Naive thymus-derived CD8-positive, alpha-beta T cell (primary cell): ENCODE measurements around the gene ADAMTS1. TPM values are rescaled to one million over a fixed set of nuclear protein-coding genes. Genes with fewer than 3 reads are reported as not detected.

Source experiments
- ATAC-seq, 2 donors: fragments of 150-1000 bp; cut with Tn5 transposase in 1 of 2; sonication (Bioruptor Pico), chemical (Tn5 transposase) in 1 of 2; 1 replicate in 1 of 2; 2 replicates in 1 of 2; pipeline ENCODE4 v1.10.0; 2021; ENCODE audit warnings: mild to moderate bottlenecking in 2 of 2, moderate library complexity in 2 of 2
- POLR2A ChIA-PET: fragments of 350-600 bp; sonication (Branson Sonifier 250); formaldehyde crosslinking; loops from one replicate; lab custom pipeline; 2021; ENCODE audit warnings: antibody characterized with exemption; lab: Charles Lee
- DNase-seq, 10 donors: peaks; one replicate each; pipeline versions ENCODE4 v3.0.0 to v3.0.0-alpha.2; 2020 to 2022
- H3K27ac Mint-ChIP-seq, 10 donors: one replicate each; pipeline ENCODE4 v1.8.0; 2020 to 2022; ENCODE audit warnings: mild to moderate bottlenecking in 10 of 10, mixed read lengths in 10 of 10, moderate library complexity in 4 of 10, inconsistent platforms in 1 of 10
- H3K27me3 Mint-ChIP-seq, 5 donors: one replicate each; pipeline ENCODE4 v1.8.0; 2021 to 2022; ENCODE audit warnings: mixed read lengths in 5 of 5
- H3K36me3 Mint-ChIP-seq, 3 donors: one replicate each; pipeline ENCODE4 v1.8.0; 2020 to 2022; ENCODE audit warnings: mixed read lengths in 3 of 3, mild to moderate bottlenecking in 2 of 3, inconsistent platforms in 1 of 3
- H3K4me1 Mint-ChIP-seq, 4 donors: one replicate each; pipeline ENCODE4 v1.8.0; 2021 to 2022; ENCODE audit warnings: mixed read lengths in 4 of 4
- H3K4me3 Mint-ChIP-seq, 10 donors: one replicate each; pipeline ENCODE4 v1.8.0; 2020 to 2022; ENCODE audit warnings: mild to moderate bottlenecking in 10 of 10, mixed read lengths in 10 of 10, moderate library complexity in 6 of 10, inconsistent platforms in 1 of 10
- H3K9me3 Mint-ChIP-seq, 9 donors: one replicate each; pipeline ENCODE4 v1.8.0; 2020 to 2022; ENCODE audit warnings: mixed read lengths in 9 of 9, mild to moderate bottlenecking in 3 of 9, inconsistent platforms in 1 of 9, moderate library complexity in 1 of 9
- polyA plus RNA-seq, 3 donors: library from polyadenylated mRNA; unstranded; fragments of 300-500 nt; fragmentation: Illumina TruSeq; gene quantifications; one replicate each; pipeline ENCODE4 v1.2.3, GENCODE V29; 2021
- total RNA-seq, 8 experiments: library from RNA in 2 of 8; stranded (reverse) in 2 of 8; gene quantifications; one replicate each; pipeline ENCODE4 v1.2.3 and lab custom pipeline; 2021 to 2026

Gene ADAMTS1
- total and polyA plus RNA-seq, 5 experiments from 2014 or later, result 0.09 to 0.45 (median 0.14) TPM; not detected in 2

DNA sequence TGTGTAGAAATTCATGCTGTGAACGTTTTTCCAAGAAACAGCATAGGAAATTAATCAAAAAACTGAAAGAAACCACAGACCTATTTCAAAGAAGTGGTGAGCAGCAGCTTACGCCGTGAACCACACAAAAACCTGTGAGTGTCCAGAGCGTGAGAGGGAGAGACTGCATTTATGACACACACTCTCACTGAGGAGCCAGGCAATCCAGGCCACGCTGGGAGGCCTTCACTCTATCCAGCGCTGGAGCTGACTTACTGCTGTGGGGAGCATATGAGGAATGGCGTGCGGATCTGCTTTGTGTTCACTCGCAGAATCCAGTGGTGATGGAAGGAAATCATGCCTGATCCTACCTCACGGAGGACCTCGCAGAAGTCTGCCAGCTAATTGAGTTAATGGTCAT, 12.7 kb downstream of the ADAMTS1 start:
- no peaks in the 10 kb centered on the region for H3K9me3 Mint-ChIP-seq
- no peaks in the 10 kb centered on the region for H3K36me3 Mint-ChIP-seq
- ATAC-seq (no peak), DNase-seq (no peak)
- no peak overlapping the region for H3K27ac Mint-ChIP-seq
- peaks cover 3 to 26% (median 13%) of the 10 kb centered on the region in 5 donors for H3K27me3 Mint-ChIP-seq
- H3K4me1 Mint-ChIP-seq, result peaks cover 0 to 11% (median 4%) of the 10 kb centered on the region in 4 donors
- H3K4me3 Mint-ChIP-seq, result no peak overlapping the region
- POLR2A ChIA-PET, result no interaction called here

DNA sequence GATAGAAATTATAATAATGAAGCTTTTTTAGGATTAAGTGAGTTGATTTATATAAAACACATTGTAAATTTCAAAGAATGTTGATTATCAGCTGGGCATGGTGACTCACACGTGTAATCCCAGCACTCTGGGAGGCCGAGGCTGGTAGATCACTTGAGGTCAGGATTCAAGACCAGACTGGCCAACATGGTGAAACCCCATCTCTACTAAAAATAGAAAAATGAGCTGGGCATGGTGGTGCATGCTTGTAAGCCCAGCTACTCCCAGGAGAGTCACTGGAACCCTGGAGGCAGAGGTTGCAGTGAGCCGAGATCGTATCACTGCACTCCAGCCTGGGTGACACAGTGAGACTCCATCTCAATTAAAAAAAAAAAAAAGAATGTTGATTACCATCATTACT, 18.4 kb downstream of the ADAMTS1 start:
- ATAC-seq (no peak), DNase-seq (no peak)
- Mint-ChIP-seq H3K36me3 (no peaks in the 10 kb centered on the region), H3K27me3 (peaks cover 0 to 15% (median 5%) of the 10 kb centered on the region in 5 donors), H3K9me3 (peaks cover 0 to 8% (median 2%) of the 10 kb centered on the region in 9 donors), H3K4me1 (no peaks in the 10 kb centered on the region), H3K27ac (no peak overlapping the region), H3K4me3 (no peak overlapping the region)
- POLR2A ChIA-PET, result no interaction called here

DNA sequence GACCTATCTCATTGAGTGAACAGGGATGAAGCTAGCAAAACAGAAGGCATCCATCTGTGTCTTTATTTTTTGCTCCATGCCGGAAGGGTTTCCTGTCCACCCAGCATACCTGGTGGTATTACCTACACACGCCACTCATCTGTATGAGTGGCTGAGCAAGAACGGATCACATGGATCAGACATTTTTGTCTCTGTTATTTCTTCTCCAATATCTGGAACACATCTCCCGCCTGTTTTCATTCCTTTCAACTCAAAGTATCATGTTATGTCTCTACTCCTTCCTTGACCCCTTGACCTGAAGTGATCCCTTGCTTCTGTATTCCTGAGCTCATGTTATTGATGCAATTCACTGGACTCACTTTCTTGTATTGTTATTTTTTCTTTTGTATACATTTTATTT, 24.7 kb downstream of the ADAMTS1 start:
- Mint-ChIP-seq H3K4me1 (peaks cover 0 to 2% (median 0%) of the 10 kb centered on the region in 4 donors), H3K27ac (no peak overlapping the region), H3K9me3 (peaks cover 0 to 3% (median 0%) of the 10 kb centered on the region in 9 donors), H3K4me3 (no peak overlapping the region), H3K36me3 (no peaks in the 10 kb centered on the region), H3K27me3 (peaks cover 0 to 13% (median 4%) of the 10 kb centered on the region in 5 donors)
- ATAC-seq (no peak), DNase-seq (no peak)
- POLR2A ChIA-PET, result no interaction called here

DNA sequence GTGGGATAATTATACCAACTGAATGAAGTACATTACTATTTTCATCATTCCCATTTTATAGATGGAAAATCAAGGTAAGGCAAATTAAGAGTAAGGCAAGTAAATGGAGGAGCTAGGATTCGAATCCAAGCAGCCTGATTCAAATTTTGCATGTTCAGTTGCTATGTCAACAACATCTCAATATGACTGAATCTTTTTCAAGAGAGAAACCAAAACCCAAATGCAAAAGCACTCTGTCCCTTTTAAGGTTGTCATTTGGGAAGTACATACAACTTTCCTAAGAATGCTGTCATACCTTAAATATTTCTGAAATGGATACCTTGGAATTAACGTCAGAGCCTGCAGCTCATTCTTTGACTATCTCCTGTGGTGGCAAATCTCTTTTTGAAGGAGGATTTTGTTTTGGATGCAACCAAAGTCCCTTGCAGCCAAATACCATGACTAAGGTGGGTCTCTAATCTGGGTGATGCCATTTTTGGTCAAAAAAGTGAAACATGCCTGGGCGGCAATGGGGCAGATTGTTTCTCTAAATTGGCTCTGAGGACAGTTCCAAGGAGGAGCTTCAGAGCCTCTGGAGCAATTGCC, 25.4 kb downstream of the ADAMTS1 start:
- ATAC-seq (no peak), DNase-seq (no peak)
- H3K4me1 Mint-ChIP-seq, result peaks cover 0 to 2% (median 0%) of the 10 kb centered on the region in 4 donors
- H3K9me3 Mint-ChIP-seq, result peaks cover 0 to 3% (median 0%) of the 10 kb centered on the region in 9 donors
- peak overlapping the region in 1 of 10 donors; percentile 5 for H3K27ac Mint-ChIP-seq
- H3K27me3 Mint-ChIP-seq, result peaks cover 0 to 13% (median 4%) of the 10 kb centered on the region in 5 donors
- no peak overlapping the region for H3K4me3 Mint-ChIP-seq
- POLR2A ChIA-PET, result no interaction called here
- H3K36me3 Mint-ChIP-seq, result no peaks in the 10 kb centered on the region

DNA sequence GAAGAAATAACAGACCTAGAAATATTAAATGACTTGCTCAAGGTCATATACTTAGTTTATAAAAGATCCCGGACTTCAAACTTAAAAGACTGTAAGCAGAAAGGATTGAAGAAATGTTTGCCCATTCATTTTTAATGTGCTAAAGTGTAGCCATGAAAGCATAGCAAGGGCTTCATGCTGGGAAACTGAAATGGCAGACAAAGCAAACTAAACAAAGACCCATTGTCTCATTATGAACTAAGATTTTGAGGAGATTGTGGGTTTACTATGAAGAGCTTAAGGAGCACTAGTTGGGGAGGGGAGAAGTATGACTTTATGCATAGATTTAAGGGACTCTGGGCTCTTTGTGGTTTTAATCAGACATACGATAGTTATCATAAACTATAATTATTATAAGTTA, 26.3 kb downstream of the ADAMTS1 start:
- DNase-seq (no peak), ATAC-seq (no peak)
- Mint-ChIP-seq H3K36me3 (no peaks in the 10 kb centered on the region), H3K9me3 (peaks cover 0 to 3% (median 0%) of the 10 kb centered on the region in 9 donors), H3K27me3 (peaks cover 0 to 9% (median 5%) of the 10 kb centered on the region in 5 donors), H3K4me3 (no peak overlapping the region), H3K27ac (no peak overlapping the region), H3K4me1 (peaks cover 0 to 2% (median 0%) of the 10 kb centered on the region in 4 donors)
- POLR2A ChIA-PET, result no interaction called here

DNA sequence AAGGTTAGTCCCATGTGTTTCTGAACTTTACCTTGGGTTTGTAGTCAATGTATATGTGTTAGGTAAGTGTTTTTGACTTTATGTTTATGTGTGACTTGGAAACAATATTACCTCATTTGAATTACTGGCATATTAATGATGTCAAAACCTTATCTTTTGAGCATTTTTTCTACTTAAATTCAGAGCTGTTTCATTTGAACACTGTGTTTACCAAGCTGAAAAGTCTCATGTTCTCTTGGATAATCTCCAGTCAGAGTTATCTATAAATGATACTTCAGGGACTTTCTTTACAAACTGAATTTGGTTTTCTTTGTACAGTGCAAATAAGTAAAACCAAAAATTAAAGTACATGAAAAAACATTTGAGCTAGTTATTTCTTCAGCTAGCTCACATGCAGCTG, 30.0 kb downstream of the ADAMTS1 start:
- H3K4me3 Mint-ChIP-seq, result no peak overlapping the region
- no peaks in the 10 kb centered on the region for H3K36me3 Mint-ChIP-seq
- H3K4me1 Mint-ChIP-seq, result peaks cover 0 to 2% (median 0%) of the 10 kb centered on the region in 4 donors
- POLR2A ChIA-PET, result no interaction called here
- peaks cover 0 to 5% (median 0%) of the 10 kb centered on the region in 5 donors for H3K27me3 Mint-ChIP-seq
- DNase-seq, result no peak
- no peak for ATAC-seq
- no peak overlapping the region for H3K27ac Mint-ChIP-seq
- H3K9me3 Mint-ChIP-seq, result no peaks in the 10 kb centered on the region

DNA sequence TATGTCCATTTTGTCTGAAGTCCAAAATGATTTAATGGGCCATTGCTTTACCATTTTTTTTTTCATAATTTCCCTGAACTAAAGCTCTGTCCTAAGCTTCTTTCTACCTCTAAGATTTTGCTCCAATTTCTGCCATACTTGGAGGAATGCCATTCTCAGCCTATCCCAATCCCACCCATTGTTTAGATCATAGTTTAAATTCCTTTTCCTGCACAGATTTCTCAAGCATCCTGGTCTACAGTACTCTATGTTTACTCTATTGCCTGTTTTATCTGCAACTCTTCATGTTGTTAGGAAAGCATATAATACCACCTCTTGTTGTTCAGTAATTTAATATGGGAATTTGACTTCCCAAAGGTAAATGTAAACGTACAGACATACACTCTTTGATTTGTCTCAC, 30.8 kb downstream of the ADAMTS1 start:
- Mint-ChIP-seq H3K36me3 (no peaks in the 10 kb centered on the region), H3K9me3 (no peaks in the 10 kb centered on the region), H3K4me1 (peaks cover 0 to 2% (median 0%) of the 10 kb centered on the region in 4 donors), H3K27me3 (peaks cover 0 to 5% (median 0%) of the 10 kb centered on the region in 5 donors), H3K27ac (no peak overlapping the region), H3K4me3 (no peak overlapping the region)
- POLR2A ChIA-PET, result no interaction called here
- ATAC-seq (no peak), DNase-seq (no peak)

DNA sequence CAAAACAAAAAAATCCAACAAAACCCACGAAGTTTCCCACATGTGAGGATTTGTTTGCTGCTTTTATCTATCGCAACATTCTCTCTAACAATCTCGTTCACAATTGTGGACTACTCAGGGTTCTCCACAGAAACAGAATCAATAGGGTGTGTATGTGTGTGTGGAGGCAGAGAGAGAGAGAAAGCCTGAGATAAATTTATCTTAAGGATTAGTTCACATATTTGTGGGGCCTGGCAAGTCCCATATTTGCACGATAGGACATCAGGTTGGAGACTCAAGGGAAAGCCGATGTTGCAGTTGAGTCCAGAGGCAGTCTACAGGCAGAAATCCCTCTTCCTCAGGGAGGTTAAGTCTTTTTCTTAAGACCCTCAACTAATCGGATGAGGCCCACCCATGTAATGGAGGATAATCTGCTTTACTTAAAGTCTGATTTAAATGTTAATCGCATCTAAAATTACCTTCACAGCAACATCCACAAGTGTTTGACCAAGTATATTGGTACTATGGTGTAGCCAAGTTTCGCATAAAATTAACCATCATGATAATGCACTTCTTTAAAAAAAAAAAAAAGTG, 31.7 kb downstream of the ADAMTS1 start:
- Mint-ChIP-seq H3K36me3 (no peaks in the 10 kb centered on the region), H3K27me3 (peaks cover 0 to 5% (median 0%) of the 10 kb centered on the region in 5 donors), H3K4me1 (peaks cover 0 to 2% (median 0%) of the 10 kb centered on the region in 4 donors), H3K27ac (no peak overlapping the region), H3K4me3 (no peak overlapping the region), H3K9me3 (no peaks in the 10 kb centered on the region)
- DNase-seq, result no peak
- no peak for ATAC-seq
- POLR2A ChIA-PET, result no interaction called here

DNA sequence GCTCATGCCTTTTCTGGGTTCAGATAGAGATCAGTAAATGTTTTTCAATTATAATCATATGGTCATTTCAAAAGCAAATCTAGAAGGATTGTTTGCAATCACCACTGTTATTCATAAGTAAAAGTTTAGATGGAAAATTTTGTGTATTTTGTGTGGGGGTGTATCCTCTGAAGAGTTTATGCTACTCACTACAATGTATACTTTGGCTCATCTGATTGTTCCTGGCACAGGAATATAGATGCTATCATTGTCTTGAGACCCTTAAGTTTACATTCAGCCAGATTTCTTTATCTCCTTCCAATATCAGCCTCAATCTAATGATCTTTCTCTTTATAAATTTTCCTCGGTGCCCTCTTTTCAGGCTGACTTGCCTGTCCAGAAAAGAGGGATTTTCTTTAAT, 33.0 kb downstream of the ADAMTS1 start:
- Mint-ChIP-seq H3K4me1 (peaks cover 0 to 2% (median 0%) of the 10 kb centered on the region in 4 donors), H3K36me3 (no peaks in the 10 kb centered on the region), H3K9me3 (no peaks in the 10 kb centered on the region), H3K27me3 (peaks cover 0 to 10% (median 3%) of the 10 kb centered on the region in 5 donors), H3K4me3 (no peak overlapping the region), H3K27ac (no peak overlapping the region)
- ATAC-seq (no peak), DNase-seq (no peak)
- POLR2A ChIA-PET, result no interaction called here

DNA sequence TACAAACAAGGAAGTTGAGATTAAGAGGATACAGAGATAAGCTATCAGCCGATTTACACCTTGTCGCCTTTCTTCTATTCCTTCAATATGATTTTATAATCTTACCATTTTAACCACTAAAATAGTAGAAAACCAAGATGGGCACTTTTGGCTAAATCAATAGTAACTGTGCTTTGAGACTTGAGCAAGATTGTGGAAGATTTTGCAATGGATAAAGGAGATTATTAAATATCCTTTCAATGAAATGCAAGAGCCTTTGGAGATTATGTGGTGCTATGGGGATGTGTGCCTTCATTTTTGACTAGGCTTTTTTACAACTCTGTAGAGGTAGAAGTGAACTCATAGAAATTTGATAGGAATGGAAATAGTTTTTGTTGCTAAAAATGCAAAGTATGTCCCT, 33.7 kb downstream of the ADAMTS1 start:
- no peak overlapping the region for H3K27ac Mint-ChIP-seq
- ATAC-seq, result no peak
- no peak for DNase-seq
- H3K36me3 Mint-ChIP-seq, result no peaks in the 10 kb centered on the region
- H3K4me3 Mint-ChIP-seq, result no peak overlapping the region
- POLR2A ChIA-PET, result no interaction called here
- H3K27me3 Mint-ChIP-seq, result peaks cover 0 to 10% (median 3%) of the 10 kb centered on the region in 5 donors
- H3K4me1 Mint-ChIP-seq, result peaks cover 0 to 2% (median 0%) of the 10 kb centered on the region in 4 donors
- H3K9me3 Mint-ChIP-seq, result no peaks in the 10 kb centered on the region

DNA sequence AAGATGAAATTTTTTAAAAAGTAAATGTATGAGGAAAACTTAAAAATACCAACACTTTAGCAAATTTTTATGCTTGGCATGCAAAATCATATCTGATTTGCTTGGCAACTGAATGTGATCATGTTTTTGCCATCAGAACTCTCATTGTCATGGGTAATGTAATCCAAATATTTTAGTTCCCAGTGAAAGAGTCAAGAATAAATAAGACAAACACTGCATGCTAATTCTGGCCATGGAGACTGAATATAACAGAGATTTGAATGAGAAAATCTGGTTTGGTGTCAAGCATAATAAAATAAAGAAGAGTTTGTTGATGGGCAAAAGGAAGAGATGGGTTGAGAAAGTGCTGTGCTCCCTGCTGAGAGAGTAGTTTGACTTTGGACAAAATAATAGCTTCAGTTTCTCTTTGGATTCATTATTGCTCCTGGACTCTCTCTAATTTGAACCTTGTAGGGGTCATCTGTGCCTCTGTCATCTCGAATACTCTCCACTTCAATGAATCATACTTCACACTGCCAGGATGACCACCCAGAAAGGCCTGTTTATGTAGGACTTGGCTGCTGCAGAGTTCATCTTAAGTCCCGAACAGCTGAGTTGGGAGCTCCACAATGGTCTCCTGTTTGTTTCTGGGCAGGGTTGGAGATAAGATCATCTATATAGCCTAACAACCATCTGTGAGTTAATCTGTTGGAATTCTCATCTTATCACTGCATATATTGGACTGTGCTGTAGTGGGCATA, 34.4 kb downstream of the ADAMTS1 start:
- ATAC-seq (no peak), DNase-seq (no peak)
- no peak overlapping the region for H3K27ac Mint-ChIP-seq
- POLR2A ChIA-PET, result no interaction called here
- peaks cover 0 to 2% (median 0%) of the 10 kb centered on the region in 4 donors for H3K4me1 Mint-ChIP-seq
- H3K36me3 Mint-ChIP-seq, result no peaks in the 10 kb centered on the region
- no peaks in the 10 kb centered on the region for H3K9me3 Mint-ChIP-seq
- H3K27me3 Mint-ChIP-seq, result peaks cover 0 to 10% (median 3%) of the 10 kb centered on the region in 5 donors
- no peak overlapping the region for H3K4me3 Mint-ChIP-seq

DNA sequence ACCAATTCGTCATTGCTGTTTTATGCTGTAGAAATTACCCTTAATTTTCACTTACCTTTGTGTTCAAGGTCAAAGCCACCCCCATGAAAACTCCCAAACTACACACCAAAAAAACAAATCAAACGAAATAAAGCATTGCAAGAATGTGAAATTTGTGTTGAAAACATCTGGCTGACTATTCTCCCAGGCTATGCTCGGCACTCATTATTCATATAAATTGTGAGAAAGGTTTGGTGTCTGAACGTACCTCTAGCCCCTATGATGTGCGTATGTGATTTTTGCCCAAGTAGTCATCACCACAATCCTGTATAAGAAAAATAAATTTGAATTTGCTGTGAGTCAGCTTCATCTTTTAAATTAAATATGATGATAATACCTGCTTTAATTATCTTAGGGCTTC, 34.9 kb downstream of the ADAMTS1 start:
- Mint-ChIP-seq H3K36me3 (no peaks in the 10 kb centered on the region), H3K4me1 (no peaks in the 10 kb centered on the region), H3K27me3 (peaks cover 0 to 10% (median 2%) of the 10 kb centered on the region in 5 donors), H3K27ac (no peak overlapping the region), H3K4me3 (no peak overlapping the region), H3K9me3 (no peaks in the 10 kb centered on the region)
- no peak for DNase-seq
- no peak for ATAC-seq
- POLR2A ChIA-PET, result no interaction called here

DNA sequence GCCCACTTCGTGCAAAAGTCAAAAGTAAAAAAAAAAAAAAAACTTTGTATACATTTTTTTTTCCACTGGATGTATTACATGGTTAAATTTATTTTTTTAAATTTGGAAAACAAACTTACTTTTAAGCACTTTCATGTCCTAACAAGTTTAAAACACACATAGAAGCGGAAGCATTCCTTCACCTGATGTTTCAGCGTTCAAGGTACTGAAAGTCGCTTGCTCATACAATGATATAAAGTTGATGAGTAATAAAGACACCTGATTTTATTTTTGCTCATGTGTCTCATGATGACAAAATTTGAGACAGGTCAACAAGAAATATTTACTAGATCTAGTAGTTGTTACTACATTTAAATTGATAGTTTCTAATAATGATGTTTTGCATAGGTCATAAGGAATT, 35.5 kb downstream of the ADAMTS1 start:
- Mint-ChIP-seq H3K27me3 (peaks cover 0 to 10% (median 2%) of the 10 kb centered on the region in 5 donors), H3K27ac (no peak overlapping the region), H3K9me3 (no peaks in the 10 kb centered on the region), H3K4me3 (no peak overlapping the region), H3K4me1 (no peaks in the 10 kb centered on the region), H3K36me3 (no peaks in the 10 kb centered on the region)
- POLR2A ChIA-PET, result no interaction called here
- DNase-seq (no peak), ATAC-seq (no peak)
